GM19238 (cell line): ENCODE measurements around the gene NOVA2.

Experiments used
- DNase-seq: peaks from one replicate; pipeline ENCODE4 v3.0.0; 2011; ENCODE audit warnings: low spot score; ENCODE audit not compliant: insufficient read length

The NOVA2 gene

DNA sequence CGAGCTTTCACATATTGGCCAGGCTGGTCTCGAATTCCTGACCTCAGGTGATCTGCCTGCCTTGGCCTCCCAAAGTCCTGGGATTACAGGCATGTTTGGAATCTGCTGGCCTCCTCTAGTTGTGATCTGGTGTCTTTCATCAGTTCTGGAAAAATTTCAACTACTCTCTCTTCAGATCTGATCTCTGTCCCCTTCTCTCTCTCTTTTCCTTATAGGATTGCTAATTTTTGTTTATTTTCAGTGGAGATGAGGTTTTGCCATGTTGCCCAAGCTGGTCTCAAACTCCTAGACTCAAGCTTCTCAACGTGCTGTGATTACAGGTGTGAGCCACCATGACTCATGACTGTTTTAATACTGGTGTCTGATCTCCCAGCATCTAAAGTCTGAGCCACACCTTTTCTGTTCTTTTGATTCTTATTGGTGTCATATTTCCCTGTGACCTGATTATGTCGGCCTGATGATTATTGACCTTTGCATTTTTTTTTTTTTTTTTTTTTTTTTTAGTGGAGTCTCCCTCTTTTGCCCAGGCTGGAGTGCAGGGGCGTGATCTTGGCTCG, 48.7 kb downstream of the NOVA2 start:
- no peak for DNase-seq

DNA sequence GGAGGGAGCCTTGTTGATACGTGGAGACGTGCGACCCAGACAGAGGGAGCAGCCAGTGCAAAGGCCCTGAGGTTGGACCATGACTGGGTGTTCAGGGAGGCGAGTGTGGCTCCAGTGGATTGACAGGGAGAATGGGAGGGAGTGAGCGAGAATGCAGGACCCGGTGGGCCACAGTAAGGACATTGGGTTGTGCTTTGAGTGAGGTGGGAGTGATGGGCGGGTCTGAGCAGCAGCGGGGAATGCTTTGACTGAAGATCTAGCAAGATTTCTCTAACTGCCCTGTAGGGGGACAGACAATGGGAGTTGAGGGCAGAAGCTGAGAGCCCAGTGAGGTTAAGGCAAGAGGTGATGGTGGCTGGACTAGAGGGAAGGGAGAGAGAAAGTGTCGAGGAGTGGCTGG, 51.4 kb downstream of the NOVA2 start:
- no peak for DNase-seq

DNA sequence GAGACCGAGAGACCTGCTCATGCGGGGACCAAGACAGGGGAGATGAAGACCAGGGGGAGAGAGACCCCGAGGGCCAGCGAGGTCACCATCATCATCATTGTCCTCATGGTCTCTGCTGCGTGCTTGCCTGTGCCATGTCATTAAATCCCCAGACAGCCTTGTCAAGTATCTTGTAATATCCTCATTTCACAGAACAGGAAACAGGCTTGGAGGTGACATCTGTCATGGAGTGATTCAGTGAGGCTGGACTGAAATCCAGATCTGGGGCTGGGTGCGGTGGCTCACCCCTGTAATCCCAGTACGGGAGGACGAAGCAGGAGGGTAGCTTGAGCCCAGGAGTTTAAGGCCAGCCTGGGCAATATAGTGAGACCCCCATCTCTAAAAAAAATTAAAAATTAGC, 53.2 kb downstream of the NOVA2 start:
- DNase-seq = no peak

DNA sequence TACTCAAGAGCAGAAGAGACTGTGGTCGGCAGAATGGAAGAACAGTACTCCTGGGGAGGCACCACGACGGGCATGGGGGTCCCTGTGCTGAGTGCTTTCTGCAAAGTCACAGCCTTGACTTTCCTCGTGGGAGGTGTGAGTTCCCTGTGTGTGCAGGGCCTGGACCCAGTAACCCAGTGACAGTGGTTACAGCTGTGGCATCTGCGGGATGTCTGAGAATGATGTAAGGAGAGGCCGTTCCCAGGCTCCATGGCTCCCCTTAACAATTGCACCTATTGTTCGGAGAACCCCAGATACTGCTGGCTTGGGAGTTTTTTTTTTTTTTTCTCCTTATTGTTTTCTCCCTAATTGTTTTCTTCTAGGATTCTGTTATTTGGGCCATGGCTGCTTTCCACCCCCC, 54.0 kb downstream of the NOVA2 start:
- no peak for DNase-seq

DNA sequence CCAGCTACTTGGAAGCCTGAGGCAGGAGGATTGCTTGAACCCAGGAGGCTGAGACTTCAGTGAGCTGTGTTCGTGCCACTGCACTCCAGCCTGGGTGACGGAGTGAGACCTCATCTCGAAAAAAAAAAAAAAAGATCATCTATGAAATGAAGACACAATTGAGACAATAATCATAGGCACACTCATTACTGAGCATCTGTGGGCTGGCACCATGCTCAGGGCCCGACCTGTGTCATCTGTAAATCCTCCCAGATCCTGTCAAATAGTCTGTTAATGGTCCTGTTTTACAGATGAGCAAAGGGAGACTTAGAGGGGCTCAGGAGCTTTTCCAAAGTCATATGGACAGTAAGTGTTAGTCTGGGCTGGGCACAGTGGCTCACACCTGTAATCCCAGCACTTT, 54.9 kb downstream of the NOVA2 start:
- no peak for DNase-seq

DNA sequence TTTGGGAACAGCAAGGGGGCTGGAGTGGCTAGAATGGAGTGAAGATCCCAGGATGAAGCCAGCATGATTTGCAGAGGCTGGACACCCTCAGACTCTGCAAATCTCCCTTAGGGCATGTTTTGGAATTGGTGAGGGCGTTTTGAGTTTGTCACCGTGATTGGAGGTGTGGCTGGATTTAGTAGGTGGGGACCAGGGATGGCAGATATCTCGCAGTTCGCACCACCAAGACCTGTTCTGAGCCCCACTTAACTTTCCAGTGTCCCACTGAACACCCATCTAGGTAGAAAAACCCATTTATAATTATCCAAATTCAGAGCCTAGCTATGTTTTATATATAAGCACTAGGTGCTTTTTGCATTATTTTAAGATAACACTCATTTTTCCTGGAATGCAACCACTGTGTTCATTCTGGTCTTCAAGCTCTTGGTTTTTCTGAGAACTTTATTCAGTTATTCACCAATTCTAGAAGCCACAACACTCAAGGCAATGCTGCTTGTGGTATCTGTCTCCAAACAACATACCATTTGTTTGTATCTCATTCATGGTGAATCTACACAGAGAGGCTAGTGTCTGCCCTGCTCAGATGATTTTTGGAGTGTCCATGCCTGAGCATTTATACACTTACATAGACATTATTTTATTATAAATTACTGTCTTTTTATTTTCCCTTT, 56.1 kb downstream of the NOVA2 start:
- no peak for DNase-seq

DNA sequence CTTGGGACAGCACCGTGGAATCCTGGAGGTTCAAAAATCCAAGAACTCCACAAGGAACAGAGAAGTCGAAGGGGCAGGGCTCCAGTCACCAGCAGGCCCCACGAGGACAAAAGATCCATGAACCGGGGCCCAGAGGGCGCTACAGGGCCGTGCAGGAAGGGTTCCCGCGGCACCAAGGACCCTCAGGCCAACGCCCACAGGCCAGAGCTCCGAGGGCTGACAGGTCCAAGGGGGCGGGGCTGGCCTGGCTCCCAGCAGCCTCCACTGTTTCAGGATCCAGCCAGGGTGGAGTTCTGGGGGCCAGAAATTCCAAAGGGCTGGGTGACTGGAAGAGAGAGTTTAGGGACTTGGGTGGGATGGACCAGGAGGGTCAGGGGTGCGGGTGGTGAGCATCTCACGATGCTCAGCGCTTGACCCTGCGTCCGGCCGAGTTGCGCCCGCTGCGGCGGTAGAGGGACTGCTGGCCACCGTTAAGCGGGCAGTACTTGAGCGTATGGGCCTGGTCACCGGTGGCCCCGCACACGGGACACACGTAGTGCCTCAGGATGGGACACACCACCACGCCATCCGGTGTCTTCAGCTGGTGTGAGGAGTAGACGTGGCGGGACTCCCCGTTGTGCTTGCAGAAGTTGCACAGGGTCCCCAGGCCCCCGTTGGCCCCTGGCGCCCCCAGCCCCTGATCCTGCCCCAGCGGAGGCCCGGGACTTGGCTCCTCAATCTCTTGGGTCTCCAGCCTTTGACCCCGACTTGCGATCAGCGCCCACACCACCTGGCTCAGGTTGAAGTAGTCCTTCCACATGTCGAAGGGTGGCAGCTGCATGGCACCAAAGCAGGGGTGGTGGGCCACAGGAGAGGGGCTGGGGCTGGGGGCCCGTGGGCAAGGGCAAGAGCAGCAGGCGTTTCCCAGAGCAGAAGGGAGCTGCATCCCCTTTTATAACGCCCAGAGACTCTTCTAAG, 59.5 kb downstream of the NOVA2 start, which contains the start of gene NANOS2:
Gene NANOS2 (minus strand): TSS at position 905 of the 957 bp plus-strand sequence. CDS start 85 bp downstream, at position 820.
- no peak for DNase-seq

DNA sequence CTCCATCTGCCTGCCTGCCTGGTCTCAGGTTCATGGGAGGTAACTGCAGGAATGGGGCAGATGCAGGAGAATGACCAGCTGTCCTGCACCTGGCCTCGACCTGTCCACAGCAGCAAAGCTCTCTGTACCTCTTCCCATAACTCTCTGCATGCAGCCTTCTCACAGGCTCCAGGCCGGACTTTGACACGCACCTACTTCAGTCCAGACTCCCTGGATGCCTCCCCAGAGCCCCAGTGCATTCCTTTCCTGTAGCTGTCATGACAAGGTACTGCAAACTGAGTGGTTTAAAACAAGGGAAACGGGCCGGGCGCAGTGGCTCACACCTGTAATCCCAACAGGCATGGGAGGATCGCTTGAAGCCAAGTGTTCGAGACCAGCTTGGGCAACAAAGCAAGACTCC, 62.4 kb downstream of the NOVA2 start:
- no peak for DNase-seq

DNA sequence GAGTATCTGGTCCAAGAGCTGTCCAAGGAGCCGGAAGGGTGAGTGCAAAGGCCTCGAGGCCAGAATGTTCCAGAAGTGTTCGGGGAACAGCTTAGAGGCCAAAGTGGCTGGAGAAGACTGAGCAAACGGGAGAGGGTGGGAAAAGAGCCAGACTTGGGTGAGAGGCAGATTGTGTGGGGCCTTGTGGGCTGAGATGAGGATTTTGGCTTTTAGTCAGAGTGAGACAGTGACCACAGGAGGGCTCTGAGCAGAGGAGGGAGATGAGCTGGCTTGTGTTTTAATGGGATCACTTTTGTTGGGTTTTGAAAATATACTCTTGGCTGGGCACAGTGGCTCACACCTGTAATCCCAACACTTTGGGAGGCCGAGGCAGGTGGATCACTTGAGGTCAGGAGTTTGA, 64.7 kb downstream of the NOVA2 start:
- DNase-seq = no peak

DNA sequence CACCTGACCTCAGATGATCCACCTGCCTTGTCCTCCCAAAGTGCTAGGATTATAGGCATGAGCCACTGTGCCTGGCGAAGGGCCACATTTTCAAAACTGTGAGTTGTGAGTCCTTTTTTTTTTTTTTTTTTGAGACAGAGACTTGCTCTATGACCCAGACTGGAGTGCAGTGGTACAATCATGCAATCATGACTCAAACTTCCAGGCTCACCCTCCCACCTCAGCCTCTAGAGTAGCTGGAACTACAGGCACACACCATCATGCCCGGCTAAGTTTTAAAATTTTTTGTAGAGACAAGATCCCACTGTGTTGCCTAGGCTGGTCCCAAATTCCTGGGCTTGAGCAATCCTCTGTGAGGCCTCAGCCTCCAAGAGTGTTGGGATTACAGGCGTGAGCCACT, 67.4 kb downstream of the NOVA2 start:
- no peak for DNase-seq

DNA sequence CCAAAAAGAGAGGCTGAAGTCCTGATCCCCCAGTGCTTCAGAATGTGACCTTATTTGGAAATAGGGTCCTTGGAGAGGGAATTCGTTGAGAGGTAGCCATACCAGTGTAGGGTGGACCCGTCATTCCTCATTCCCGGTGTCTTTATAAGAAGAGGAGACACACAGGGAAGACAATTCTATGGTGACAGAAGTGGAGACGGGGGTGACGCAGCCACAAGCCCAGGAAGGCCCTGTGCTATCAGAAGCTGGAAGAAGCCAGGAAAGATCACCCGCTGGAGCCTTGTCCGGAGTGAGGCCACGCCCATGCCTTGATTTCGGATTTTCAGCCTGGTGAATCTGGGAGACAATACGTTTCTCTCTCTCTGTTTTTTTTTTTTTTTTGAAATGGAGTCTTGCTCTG, 68.7 kb downstream of the NOVA2 start:
- no peak for DNase-seq

DNA sequence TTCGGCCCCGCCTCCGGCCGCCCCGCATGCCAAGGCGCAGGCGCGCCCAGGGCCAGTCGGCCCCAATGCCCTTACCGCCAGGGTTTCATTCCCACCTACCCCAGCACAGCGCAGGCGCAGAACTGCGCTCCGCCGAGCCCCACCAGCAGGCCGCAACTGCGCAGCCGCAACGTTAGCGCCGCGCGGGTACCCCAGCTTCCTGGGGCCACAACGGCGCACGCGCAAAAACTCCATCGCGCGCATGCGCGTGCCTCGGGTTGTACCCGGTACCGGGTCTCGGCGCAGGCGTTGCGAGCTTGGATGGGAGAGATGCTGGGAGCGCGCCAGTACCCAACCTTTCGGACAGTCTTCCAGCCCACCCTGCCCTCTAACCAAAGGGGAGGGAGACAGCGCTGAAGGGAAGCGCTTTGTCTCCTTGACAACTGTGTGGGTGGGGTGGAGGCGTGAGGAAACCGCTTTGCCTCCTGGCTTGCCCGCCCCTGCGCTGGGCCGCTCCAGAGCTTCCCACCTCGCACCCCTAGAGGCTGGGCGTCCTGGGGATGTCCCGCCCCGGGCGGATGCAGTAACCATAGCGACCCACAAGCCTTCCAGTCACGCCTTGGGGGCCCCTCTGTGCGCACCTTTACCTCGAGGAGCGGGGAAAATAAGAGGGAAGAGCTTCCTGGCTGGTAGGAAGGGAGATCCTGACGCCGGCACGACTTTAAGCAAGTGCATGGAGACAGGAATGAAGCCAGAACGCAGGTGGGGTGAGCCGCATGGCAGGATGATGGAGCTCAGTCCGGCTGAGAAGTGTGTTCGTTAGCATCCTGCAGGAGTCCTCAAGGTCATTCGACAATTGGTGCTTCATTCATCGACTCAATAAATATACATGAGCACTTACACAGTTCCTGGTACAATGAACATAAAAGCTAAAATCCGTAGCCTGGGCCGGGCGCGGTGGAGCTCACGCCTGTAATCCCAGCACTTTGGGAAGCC, 70.7 kb downstream of the NOVA2 start:
- peak; percentile 100 for DNase-seq

DNA sequence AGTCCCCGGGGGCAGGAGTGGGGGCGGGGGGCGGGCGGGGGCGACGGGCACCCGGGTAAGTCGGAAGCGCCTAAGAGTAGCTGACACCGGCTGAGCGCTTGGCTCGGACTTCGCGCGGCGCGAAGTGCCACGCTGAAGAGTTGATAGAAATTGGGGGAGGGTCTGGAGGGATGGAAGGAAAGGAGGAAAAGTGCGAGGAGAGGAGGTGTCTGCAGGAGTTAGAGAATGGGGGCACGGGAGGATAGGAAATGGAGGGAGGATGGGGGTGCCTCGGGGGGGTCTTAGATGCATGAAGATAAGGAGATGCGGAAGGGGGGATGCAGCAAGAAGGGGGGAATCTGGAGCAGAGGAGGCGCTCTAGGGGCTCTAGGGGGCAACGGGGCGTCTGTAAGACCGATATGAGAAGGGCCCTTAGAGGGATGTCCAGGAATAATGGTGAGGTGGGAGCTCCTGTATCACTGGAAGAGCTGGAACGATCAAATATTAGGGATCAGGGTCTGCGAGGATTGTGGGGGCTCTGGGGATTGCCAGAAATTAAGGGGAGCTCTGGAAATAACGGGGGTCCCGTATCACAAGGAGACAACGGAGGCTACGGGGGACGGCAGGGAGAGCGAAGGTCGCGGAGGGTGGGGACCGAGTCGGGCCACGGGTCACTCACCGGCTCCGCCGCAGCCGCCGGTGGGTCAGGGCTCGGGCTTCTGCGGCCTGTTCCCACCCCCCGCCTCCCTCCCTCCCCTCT, 71.6 kb downstream of the NOVA2 start, which contains the start of gene MYPOP:
Gene MYPOP (minus strand): TSS at position 702 of the 739 bp plus-strand sequence. CDS start 840 bp downstream, outside the sequence.
- peak; percentile 42 for DNase-seq

DNA sequence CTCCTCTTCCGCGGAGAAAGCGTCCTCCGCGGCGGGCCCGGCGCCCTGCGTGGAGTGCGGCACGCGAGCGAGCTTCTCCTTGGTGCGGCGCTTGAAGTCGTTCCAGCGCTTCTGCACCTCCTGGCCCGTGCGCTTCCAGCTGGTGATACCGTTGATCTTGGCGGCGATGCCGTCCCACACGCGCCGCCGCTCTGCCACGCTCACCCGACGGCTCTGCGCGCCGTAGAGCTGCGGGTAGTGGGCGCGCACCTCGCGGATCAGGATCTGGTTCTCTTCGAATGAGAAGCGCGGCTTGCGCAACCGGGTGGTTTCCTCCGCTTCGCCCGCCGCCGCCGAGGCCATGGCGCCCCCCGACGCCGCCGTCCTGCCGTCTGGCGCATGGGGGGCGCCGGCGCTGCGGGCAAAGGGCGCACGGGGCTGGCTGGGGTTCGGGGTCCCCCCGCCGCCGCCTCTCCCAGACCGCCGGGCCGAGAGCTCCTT, 72.2 kb downstream of the NOVA2 start:
- DNase-seq = no peak

DNA sequence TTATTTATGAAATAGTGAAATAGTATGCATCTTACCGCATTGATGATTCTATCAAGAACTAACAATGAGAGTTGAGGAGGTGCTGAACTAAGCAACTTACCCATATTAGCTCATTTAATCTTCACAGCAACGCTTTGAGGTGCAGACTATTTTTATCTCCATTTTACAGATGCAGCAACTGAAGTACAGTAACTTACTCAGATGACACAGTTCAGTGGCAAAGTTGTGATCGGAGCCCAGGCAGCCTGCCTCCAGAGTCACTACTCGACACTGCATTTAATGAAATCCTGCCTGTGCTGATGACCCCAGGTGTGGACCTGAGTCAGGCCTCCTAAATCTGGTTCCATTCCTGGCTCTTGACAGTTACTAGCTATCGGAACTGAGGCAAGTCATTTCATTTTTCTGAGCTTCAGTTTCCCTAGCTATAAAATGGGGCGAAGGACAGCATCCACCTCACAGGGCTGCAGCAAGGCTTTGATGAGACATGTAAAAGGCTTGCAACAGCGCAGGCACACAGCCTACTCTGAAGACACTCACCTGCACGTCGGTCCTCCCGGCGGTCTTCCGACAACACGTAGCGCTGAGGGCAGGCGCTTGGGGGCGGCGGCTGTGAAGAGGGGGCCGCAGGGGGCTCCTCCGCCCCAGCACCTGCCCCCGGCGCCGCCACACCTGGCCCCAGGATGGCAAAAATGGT, 72.8 kb downstream of the NOVA2 start:
- no peak for DNase-seq

DNA sequence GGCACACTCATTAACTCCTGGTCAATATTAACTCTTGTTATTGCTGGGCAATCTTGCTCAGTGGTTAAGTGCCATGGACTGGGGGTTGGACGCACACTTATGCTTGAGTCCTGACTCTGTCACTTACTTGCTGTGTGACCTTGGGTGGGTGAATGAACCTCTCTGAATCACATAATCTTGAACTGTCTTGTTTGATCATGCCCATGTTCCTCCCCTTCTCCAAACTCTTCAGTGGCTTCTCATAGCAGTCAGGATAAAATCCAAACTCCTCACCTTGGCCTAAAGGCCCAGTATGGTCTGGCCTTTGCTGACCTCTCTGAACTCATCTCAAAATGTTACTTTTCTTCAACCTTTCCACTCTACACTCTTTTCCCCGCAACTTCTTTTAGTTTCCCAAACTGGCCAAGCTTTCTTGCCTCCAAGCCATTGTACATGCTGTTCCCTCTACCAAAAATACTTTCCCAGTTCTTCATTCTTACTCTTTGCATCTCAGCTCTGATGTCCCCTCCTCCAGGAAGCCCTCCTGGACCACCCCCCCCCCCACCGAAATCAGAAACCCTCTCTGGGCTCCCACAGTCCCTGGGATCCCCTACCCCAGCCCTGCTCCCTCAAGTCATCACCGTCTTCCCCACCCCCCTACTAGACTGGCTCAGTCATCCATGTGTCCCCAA, 73.6 kb downstream of the NOVA2 start:
- DNase-seq = no peak

DNA sequence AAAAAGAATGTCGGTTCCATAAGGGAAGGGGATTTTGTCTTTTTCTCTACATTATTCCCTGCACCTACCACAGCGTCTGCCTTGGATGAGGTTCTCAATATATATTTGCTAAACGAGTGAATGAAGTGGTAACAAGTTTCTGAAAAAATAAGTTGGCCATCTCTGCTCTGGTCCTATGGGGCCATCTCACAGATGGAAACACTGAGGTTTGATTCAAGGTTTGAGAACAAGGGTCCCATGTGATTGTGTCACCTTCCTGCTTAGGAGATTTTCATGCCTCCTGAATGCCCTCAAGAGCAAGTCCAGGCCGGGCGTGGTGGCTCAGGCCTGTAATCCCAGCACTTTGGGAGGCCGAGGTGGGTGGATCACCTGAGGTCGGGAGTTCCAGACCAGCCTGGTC, 74.4 kb downstream of the NOVA2 start:
- DNase-seq = no peak

DNA sequence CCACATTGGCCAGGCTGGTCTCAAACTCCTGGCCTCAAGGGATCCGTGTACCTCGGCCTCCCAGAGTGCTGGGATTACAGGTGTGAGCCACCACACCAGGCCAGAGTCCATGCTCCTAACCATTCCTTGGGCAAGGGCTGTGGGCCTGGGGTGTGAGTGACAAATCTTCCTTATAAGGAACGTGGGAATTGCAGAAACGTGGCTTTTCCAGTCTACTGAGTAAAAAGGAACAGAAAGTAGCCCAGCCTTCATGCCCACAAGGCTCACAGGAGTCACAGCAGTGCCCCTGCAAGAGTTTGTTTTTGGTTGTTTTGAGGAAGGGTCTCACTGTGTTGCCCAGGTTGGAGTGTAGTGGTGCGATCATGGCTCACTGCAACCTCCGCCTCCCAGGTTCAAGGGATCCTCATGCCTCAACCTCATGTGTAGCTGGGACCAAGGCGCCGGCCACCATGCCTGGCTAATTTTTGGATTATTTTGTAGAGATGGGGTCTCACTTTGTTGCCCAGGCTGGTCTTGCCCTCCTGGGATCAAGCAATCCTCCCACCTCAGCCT, 76.3 kb downstream of the NOVA2 start:
- no peak for DNase-seq
